ENCODE results near the gene SQSTM1. TPM values are rescaled to one million over a fixed set of nuclear protein-coding genes. Genes with fewer than 3 reads are reported as not detected.

SQSTM1 gene
- total RNA-seq, 1 donor from 2014 or later = 447 TPM

Other genes starting within 250 kb of the SQSTM1 start
- gene HNRNPH1, start 197.2 kb upstream of the SQSTM1 start, total RNA-seq = 283 and 735 TPM in 2 replicates
- not detected in 2 replicates for gene CBY3, start 139.9 kb upstream of the SQSTM1 start, total RNA-seq
- gene CANX, start 121.9 kb upstream of the SQSTM1 start, total RNA-seq = 755 and 1,435 TPM in 2 replicates
- gene MAML1, start 88.1 kb upstream of the SQSTM1 start, total RNA-seq = 4.2 and 14.5 TPM in 2 replicates
- 0.80 TPM in 1 of 2 replicates, not detected in the other for gene LTC4S, start 26.9 kb upstream of the SQSTM1 start, total RNA-seq
- 246 and 323 TPM in 2 replicates for gene MGAT4B, start 14.0 kb upstream of the SQSTM1 start, total RNA-seq
- gene MRNIP, start 37.9 kb downstream of the SQSTM1 start, total RNA-seq = 10.8 and 26.5 TPM in 2 replicates
- 41.8 and 81.0 TPM in 2 replicates for gene TBC1D9B, start 87.0 kb downstream of the SQSTM1 start, total RNA-seq